ENCODE results near the gene NPEPL1.
A peak's percentile ranks its signal among the peaks of the same experiment; 100 is the strongest.
"Not testable (repeated sequence)": the region's sequence is repeated elsewhere in the genome, so short reads cannot be mapped to it uniquely, and the experiment has no call there.

NPEPL1 gene, protein sequence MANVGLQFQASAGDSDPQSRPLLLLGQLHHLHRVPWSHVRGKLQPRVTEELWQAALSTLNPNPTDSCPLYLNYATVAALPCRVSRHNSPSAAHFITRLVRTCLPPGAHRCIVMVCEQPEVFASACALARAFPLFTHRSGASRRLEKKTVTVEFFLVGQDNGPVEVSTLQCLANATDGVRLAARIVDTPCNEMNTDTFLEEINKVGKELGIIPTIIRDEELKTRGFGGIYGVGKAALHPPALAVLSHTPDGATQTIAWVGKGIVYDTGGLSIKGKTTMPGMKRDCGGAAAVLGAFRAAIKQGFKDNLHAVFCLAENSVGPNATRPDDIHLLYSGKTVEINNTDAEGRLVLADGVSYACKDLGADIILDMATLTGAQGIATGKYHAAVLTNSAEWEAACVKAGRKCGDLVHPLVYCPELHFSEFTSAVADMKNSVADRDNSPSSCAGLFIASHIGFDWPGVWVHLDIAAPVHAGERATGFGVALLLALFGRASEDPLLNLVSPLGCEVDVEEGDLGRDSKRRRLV

GRCh38 chr20:58692579-58693225 is at the start of gene NPEPL1:
NPEPL1 (plus strand) TSS chr20:58692800; CDS start chr20:58692901, 101 bp downstream.
- DNase-seq (ENCODE audit: low read depth), result no peak

- not testable (repeated sequence) for DNase-seq (ENCODE audit: low read depth)
These were observed 49.7 kb upstream of the NPEPL1 start for GRCh38 chr20:58642896-58643295.

DNA sequence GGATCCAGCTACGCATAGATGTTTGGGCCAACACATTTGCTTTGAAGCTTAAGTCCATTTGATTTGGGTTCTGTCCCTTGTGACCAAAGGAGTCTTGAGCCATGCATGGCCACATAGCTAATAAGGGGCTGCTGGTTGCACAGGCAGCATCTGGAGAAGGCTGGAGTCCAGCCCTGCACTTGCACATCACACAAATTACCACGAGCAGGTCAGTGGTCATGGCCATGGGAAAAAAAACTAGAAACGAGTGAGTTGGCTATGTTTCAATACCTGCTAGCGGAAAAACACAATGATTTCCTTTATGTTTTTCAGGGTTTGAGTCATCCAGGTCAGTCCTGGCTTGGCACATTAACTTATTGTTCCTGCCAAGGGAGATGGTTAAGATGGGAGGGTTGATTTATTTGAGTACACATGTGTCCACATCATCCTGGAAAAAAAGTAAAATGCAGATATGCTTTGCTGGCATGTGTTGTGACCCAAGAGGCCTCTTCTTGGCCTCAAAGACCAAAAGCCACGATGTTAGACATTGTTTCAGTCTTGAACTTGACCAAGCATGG is 47.1 kb upstream of the NPEPL1 start:
- no peak for DNase-seq (ENCODE audit: low read depth)

GRCh38 chr20:58646257-58646656 is 46.3 kb upstream of the NPEPL1 start:
- DNase-seq (ENCODE audit: low read depth), result no peak

DNA sequence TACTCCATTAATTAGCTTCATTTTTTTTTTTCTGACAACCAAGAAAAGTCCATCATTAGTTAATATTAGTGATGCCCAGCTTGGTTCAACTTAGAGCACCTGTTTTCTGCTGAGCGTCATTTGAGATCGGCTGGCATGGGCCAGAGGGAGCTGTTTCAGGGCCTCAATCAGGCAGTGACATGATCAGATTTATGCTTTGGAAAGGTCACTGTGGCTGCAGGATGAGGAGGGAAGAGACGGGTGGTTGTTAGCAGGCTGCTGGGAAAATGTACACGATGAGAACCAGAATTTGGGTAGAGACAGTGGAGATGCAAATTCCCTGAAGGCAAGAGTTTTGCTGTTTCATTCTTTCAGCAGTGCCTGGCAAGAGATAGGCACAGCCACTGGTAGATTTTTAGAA is 45.9 kb upstream of the NPEPL1 start:
- DNase-seq (ENCODE audit: low read depth), result no peak

DNA sequence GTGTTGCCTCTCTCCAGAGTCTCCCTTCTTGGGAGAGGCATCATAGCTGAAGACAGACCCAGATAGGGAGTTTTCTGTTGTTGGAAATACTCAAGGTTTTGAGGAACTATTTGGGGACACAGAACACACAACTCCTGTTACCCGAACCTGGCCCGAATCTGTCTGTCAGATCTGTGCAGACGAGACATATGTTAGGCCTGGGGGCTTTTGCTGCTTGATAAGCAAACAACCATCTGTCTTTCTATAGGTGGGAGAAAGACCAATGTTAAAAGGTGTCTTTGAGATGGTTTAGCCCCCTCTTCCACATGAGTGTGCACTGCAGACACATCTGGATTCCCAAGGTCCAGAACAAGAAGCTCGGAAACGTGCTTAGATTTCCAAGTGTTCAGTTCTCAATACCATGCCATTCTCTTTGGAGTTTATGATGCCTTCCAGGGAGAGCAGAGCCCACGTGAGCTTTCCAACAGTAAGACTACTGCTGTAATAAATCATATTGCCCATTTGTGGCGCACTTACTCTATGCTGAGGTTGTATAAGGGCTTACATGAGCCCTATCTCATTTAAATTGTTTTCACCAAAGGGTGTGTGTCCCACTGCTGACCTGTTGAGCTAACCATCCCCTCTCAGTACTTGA is 45.3 kb upstream of the NPEPL1 start:
- DNase-seq (ENCODE audit: low read depth), result no peak

DNA sequence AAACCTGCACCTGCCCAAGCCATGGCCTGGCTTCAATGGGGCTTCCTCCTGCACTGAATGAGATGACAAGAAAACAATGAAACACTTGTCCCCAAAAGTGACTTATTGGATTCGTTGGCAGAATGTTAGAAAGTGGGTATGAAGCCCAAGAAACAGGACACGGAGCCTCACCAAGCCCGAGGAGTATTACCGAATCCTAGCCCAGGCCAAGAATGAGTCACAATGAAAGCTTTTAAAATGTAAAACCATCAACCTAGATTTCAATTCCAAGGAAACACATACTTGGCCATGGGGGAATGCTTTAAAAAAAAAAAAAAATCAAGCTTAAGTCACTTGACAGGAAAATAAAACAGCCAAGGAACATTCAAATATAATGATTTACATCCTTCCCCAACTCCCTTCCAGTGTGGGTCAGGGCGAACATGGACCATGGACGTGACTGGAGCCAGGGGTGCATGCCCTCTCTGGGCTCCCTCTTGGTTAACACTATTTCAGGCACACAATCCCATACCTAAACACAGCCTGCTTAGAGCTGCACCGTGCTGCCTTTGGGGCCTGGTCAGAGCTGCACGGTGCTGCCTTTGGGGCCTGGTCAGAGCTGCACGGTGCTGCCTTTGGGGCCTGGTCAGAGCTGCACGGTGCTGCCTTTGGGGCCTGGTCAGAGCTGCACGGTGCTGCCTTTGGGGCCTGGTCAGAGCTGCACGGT is 44.7 kb upstream of the NPEPL1 start:
- no peak for DNase-seq (ENCODE audit: low read depth)

DNA sequence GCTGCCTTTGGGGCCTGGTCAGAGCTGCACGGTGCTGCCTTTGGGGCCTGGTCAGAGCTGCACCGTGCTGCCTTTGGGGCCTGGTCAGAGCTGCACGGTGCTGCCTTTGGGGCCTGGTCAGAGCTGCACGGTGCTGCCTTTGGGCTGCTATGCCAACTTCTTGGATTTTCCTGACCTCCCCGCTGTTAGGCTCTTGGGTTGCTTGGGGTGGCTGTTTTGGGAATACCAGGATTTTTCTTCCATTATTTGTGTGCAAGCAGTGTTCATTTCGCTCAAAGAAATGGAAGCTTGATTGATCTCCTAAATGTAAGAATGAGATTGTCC is 44.1 kb upstream of the NPEPL1 start:
- not testable (repeated sequence) for DNase-seq (ENCODE audit: low read depth)

- DNase-seq (ENCODE audit: low read depth), result no peak
These were observed 43.1 kb upstream of the NPEPL1 start for GRCh38 chr20:58649288-58650180.

DNA sequence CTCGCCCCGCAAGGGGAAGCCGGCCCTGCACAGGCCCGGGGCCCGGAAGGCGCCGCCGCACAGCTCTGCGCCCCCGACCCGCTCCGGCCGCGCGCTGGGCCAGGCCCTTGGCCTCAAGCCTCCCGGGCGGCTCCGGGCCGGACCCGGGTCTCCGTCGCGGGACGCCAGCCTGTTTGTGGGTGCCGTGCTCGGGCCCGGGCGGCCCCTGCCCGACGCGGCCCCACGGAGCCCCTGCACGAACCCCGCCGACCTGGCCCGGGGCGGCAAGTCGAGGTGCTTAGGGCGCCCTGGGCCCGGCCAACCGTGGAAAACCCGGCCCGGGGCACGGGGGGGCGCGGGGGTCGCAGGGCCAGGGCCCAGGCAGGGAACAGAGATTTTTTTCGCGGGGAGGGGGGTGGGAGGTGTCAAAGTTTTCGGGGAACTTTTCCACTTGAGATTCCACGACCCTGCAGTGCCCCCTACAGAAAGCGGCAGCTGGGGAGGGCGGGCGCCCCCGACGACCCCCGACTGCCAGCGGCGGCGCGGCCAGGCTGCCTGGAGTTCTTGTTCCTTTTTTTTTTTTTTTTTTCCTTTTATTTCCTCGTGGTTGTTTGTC is 42.3 kb upstream of the NPEPL1 start:
- DNase-seq (ENCODE audit: low read depth), result no peak

- peak; percentile 67 for DNase-seq (ENCODE audit: low read depth)
These were observed 41.6 kb upstream of the NPEPL1 start, which contains the start of gene STX16 for GRCh38 chr20:58650776-58651558. STX16 (plus strand) TSS chr20:58651283; CDS start chr20:58652007, 724 bp downstream.

DNA sequence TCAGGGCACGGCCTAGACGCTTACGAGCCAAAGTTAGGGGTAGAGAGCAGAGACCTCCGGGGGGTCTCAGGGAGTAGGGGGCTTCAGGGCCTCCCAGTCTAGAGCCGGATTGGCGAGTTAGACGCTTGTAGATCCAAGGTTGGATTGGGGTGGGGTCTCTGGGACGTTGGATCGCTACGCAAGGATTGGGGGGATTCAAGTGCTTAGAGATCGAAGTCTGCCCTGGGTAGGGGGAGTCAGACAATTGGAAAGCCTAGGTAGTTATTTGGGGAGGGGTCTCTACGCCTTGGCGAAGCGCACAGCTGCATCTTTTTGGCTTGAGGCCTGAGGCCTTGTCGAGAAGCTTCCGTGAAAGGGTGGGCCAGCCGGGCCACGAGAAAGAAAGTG is 41.0 kb upstream of the NPEPL1 start:
- no peak for DNase-seq (ENCODE audit: low read depth)

- DNase-seq (ENCODE audit: low read depth), result peak; percentile 32
These were observed 40.5 kb upstream of the NPEPL1 start for GRCh38 chr20:58651946-58652605.

DNA sequence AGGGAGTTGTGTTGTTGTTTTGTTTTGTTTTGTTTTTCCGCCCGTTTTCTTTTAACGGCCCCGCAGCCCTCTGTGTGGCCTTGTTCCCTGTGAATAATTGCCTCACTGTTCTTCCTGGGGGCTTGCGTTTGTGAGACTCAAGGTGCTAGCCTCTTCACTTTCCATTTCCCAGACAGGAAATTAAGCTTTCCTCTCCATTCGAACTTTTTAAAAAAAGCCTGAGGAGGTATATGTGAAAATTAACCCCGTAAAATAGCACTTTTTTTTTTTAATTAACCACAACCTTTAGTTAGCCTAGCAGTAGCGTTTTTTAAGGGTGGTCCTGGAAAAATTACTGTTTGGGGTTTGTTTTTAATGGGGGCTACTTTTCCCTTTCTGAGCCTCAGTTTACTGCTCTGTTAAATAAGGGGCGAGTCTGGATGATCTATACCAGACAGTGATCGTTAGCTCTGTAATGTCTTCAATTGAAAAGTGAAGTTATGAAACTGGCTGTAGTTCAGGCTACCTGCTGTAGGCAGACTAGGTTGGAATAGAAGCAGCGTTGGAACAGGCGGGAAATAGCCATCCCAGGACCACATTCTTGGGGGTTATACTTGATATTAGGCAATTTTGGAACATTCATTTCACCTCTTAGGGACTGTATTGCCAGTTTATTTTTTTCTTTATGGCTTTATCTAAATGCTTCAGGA is 39.9 kb upstream of the NPEPL1 start:
- peak; percentile 13 for DNase-seq (ENCODE audit: low read depth)

DNA sequence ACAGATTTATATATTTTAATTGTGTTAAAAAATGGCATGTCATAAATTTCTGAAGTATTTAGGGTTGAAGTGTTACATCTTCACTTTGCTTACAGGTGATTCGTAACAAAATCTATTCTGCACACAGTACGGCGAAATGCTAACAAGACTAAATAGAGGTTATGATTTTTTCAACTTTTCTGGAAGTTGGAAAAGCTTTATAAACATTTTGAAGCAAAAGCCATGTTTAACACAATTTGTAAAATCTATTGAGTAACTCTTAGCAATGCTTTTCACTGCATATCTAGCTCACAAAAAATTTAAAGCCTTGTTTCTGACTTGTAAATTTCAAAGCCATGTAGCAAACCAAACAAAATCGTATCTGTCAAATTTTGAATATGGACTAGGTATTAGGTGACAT is 38.3 kb upstream of the NPEPL1 start:
- DNase-seq (ENCODE audit: low read depth), result no peak

GRCh38 chr20:58655328-58656107 is 37.1 kb upstream of the NPEPL1 start:
- no peak for DNase-seq (ENCODE audit: low read depth)

GRCh38 chr20:58656831-58657230 is 35.8 kb upstream of the NPEPL1 start:
- DNase-seq (ENCODE audit: low read depth), result no peak

GRCh38 chr20:58657262-58657661 is 35.3 kb upstream of the NPEPL1 start:
- no peak for DNase-seq (ENCODE audit: low read depth)
